SK-N-SH (cell line): ENCODE data around the gene GCDH. TPM values are rescaled to one million over a fixed set of nuclear protein-coding genes. Genes with fewer than 3 reads are reported as not detected.
A peak's percentile ranks its signal among the peaks of the same experiment; 100 is the strongest.

ENCODE experiments used
- CTCF ChIA-PET: fragments of 300-600, 350-600 bp; formaldehyde crosslinking; extraction: SDS; loops from one replicate; lab custom pipeline; 2021; lab: Yijun Ruan, JAX
- POLR2A ChIA-PET: fragments of 350-600 bp; sonication (Branson Sonifier 250); formaldehyde crosslinking; extraction: SDS; loops from one replicate; lab custom pipeline; 2020; ENCODE audit warnings: antibody characterized with exemption, inconsistent platforms; lab: Yijun Ruan, JAX
- DNase-seq: peaks from one replicate; pipeline ENCODE4 v3.0.0; 2012
- H2AFZ ChIP-seq: fragments of 200-600 bp; sonication (generic); 2 replicates; pipeline ENCODE4 v1.8.1; 2016; ENCODE audit warnings: antibody characterized with exemption, mild to moderate bottlenecking, low read depth
- H3F3A ChIP-seq: fragments of 200-600 bp; sonication (generic); replicated peaks from 2 replicates; pipeline ENCODE3; 2016; ENCODE audit warnings: antibody characterized with exemption, mild to moderate bottlenecking; ENCODE audit not compliant: insufficient read depth
- H3K27ac ChIP-seq, 2 experiments: fragments of 200-500 bp in 1 of 2; fragments of 200-600 bp in 1 of 2; sonication (Bioruptor generic) in 1 of 2; sonication (generic), shearing (Covaris generic) in 1 of 2; 2 replicates each; pipeline versions ENCODE4 v1.5.1 to v1.6.1; 2014 to 2016; ENCODE audit warnings: low read depth in 2 of 2, inconsistent platforms in 1 of 2, low read length in 1 of 2, mild to moderate bottlenecking in 1 of 2, mixed read lengths in 1 of 2
- H3K27me3 ChIP-seq: fragments of 200-600 bp; sonication (generic), shearing (Covaris generic); 2 replicates; pipeline ENCODE4 v1.6.1; 2016; ENCODE audit warnings: mixed run types; ENCODE audit not compliant: insufficient read depth
- H3K36me3 ChIP-seq, 2 experiments: fragments of 200-500 bp in 1 of 2; fragments of 200-600 bp in 1 of 2; sonication (Bioruptor generic) in 1 of 2; sonication (generic) in 1 of 2; replicated peaks in 1 of 2; 2 replicates each; pipeline versions ENCODE3 to v1.5.1; 2014 to 2016; ENCODE audit warnings: low read length in 1 of 2, mild to moderate bottlenecking in 1 of 2; ENCODE audit not compliant: insufficient read depth in 2 of 2, control insufficient read depth in 1 of 2
- H3K4me1 ChIP-seq, 2 experiments: fragments of 200-500 bp in 1 of 2; fragments of 200-600 bp in 1 of 2; sonication (Bioruptor generic) in 1 of 2; sonication (generic), shearing (Covaris generic) in 1 of 2; 2 replicates each; pipeline versions ENCODE4 v1.5.1 to v1.6.1; 2014 to 2016; ENCODE audit warnings: low read depth in 1 of 2, low read length in 1 of 2, mixed run types in 1 of 2; ENCODE audit not compliant: insufficient read depth in 2 of 2, control insufficient read depth in 1 of 2
- H3K4me2 ChIP-seq: fragments of 200-600 bp; sonication (generic), shearing (Covaris generic); 2 replicates; pipeline ENCODE4 v1.6.1; 2017; ENCODE audit warnings: mixed run types
- H3K4me3 ChIP-seq, 2 experiments: fragments of 200-500 bp in 1 of 2; fragments of 200-600 bp in 1 of 2; sonication (Bioruptor generic) in 1 of 2; sonication (generic), shearing (Covaris generic) in 1 of 2; 2 replicates each; pipeline versions ENCODE4 v1.5.1 to v1.8.1; 2014 to 2016; ENCODE audit warnings: low read depth in 2 of 2, inconsistent platforms in 1 of 2, low read length in 1 of 2, mild to moderate bottlenecking in 1 of 2, mixed read lengths in 1 of 2, moderate library complexity in 1 of 2
- H3K79me2 ChIP-seq: fragments of 200-600 bp; sonication (generic); 2 replicates; pipeline ENCODE4 v1.8.1; 2017; ENCODE audit warnings: mild to moderate bottlenecking; ENCODE audit not compliant: insufficient read depth
- H3K9ac ChIP-seq: fragments of 200-600 bp; sonication (generic); 2 replicates; pipeline ENCODE4 v1.6.1; 2017; ENCODE audit warnings: mixed run types
- H3K9me2 ChIP-seq: fragments of 200-600 bp; sonication (generic); 2 replicates; pipeline ENCODE4 v1.6.1; 2017; ENCODE audit warnings: mixed run types
- H3K9me3 ChIP-seq: fragments of 200-600 bp; sonication (generic); 2 replicates; pipeline ENCODE4 v1.6.1; 2017; ENCODE audit warnings: mixed run types, mild to moderate bottlenecking, moderate library complexity
- H4K20me1 ChIP-seq: fragments of 200-600 bp; sonication (generic); 2 replicates; pipeline ENCODE4 v1.6.1; 2017; ENCODE audit warnings: mild to moderate bottlenecking, mixed run types; ENCODE audit not compliant: insufficient read depth
- CTCF ChIP-seq: fragments of 200-600 bp; sonication (generic); IDR thresholded peaks from 2 replicates; pipeline ENCODE4 v1.6.1; 2017; ENCODE audit warnings: antibody characterized with exemption, mild to moderate bottlenecking, moderate library complexity
- ELF1 ChIP-seq: IDR thresholded peaks from 2 replicates; pipeline ENCODE4 v1.4.0; 2012
- FOXJ3 ChIP-seq: sonication (generic); formaldehyde crosslinking; IDR thresholded peaks from 2 replicates; pipeline ENCODE4 v1.5.1; 2020; ENCODE audit warnings: mild to moderate bottlenecking, missing genetic modification reagents
- JUND ChIP-seq: IDR thresholded peaks from 2 replicates; pipeline ENCODE4 v1.4.0; 2012
- MAX ChIP-seq: IDR thresholded peaks from 2 replicates; pipeline ENCODE4 v1.4.0; 2012; ENCODE audit warnings: low read depth
- MXI1 ChIP-seq: IDR thresholded peaks from 2 replicates; pipeline ENCODE4 v1.6.1; 2012; ENCODE audit warnings: mild to moderate bottlenecking, low read depth, low read length, improper control_type of control experiment
- NFIC ChIP-seq: IDR thresholded peaks from 2 replicates; pipeline ENCODE4 v1.4.0; 2012; ENCODE audit warnings: borderline replicate concordance
- PBX3 ChIP-seq: IDR thresholded peaks from 2 replicates; pipeline ENCODE4; 2012
- POLR2AphosphoS5 ChIP-seq: IDR thresholded peaks from 2 replicates; pipeline ENCODE4 v1.6.1; 2012; ENCODE audit warnings: low read depth, low read length
- RCOR1 ChIP-seq: fragments of 150-350 bp; IDR thresholded peaks from 2 replicates; pipeline ENCODE4 v1.6.1; 2017; ENCODE audit warnings: antibody characterized with exemption, low read length
- RXRA ChIP-seq: IDR thresholded peaks from 2 replicates; pipeline ENCODE4 v1.4.0; 2012; ENCODE audit warnings: low read depth, mild to moderate bottlenecking, borderline replicate concordance
- SIN3A ChIP-seq: IDR thresholded peaks from 2 replicates; pipeline ENCODE4 v1.6.1; 2012; ENCODE audit warnings: low read depth, mild to moderate bottlenecking, low read length, moderate library complexity, borderline replicate concordance
- SMC3 ChIP-seq: IDR thresholded peaks from 2 replicates; pipeline ENCODE4 v1.6.1; 2012; ENCODE audit warnings: low read depth, low read length, improper control_type of control experiment
- TAF1 ChIP-seq: IDR thresholded peaks from 2 replicates; pipeline ENCODE4 v1.6.1; 2012; ENCODE audit warnings: low read depth, mild to moderate bottlenecking, low read length, moderate library complexity, borderline replicate concordance
- YY1 ChIP-seq: IDR thresholded peaks from 2 replicates; pipeline ENCODE4 v1.4.0; 2012; ENCODE audit warnings: low read depth, mild to moderate bottlenecking
- WGBS: methylation state at CpG from one replicate; pipeline ENCODE4 v1.1.6; 2017; ENCODE audit warnings: low lambda C conversion rate; 5-methylcytosine and 5-hydroxymethylcytosine counted together
- polyA plus RNA-seq, 3 experiments: library from polyadenylated mRNA; depleted of rRNA; stranded (reverse); fragments of >200 nt; gene quantifications; 2 replicates each; pipeline ENCODE4 v1.2.3, GENCODE V29; 2012

GCDH gene
- polyA plus RNA-seq, 1 of the 3 experiments (the other 2 are of a cell fraction), result 29.4 TPM

GRCh38 chr19:12938779-12939601 lies 48.0 kb downstream of the GCDH start:
- peaks cover 49% of the 10 kb centered on the region for H3F3A ChIP-seq
- peak overlapping the region; percentile 71 to 80 for H3K27ac ChIP-seq
- peaks cover 19 to 34% of the 10 kb centered on the region in 2 experiments; a peak in 3 of 4 replicates for H3K4me1 ChIP-seq
- H3K4me3 ChIP-seq, result peak overlapping the region; percentile 89 to 97
- H3K27me3 ChIP-seq, result no peaks in the 10 kb centered on the region
- peaks cover 53% of the 10 kb centered on the region for H3K79me2 ChIP-seq
- no peak for DNase-seq
- WGBS, result 3% methylated on average over 38 of the region's 54 CpGs
- peaks cover 29% of the 10 kb centered on the region for H4K20me1 ChIP-seq
- peak overlapping the region; percentile 98 for H3K9ac ChIP-seq
- ChIA-PET POLR2A (interaction anchor here (0.6 to 3.3 kb wide), 5 partner anchors 15 to 214 kb away, joined by 3 to 16 read pairs (median 7); partner anchors contain the start of gene GCDH), CTCF (interaction anchor here (0.5 to 1.8 kb wide), 5 partner anchors 11 to 48 kb away, joined by 3 to 9 read pairs (median 3); partner anchors contain the start of gene GCDH)
- H3K36me3 ChIP-seq, result peaks cover 25 to 48% of the 10 kb centered on the region in 2 experiments
- no peak overlapping the region; the same call in 1 of the 2 replicates for H2AFZ ChIP-seq
- TF ChIP-seq FOXJ3 (CRISPR knock-in tag), result no peak
- 0 out of 2 replicates have a peak, but pooled peaks have one; percentile 2 for TF ChIP-seq POLR2AphosphoS5
- TF ChIP-seq MXI1, result peak; percentile 39; the same call in 1 of the 2 replicates
- TF ChIP-seq CTCF, result peak; percentile 28; the same call in 1 of the 2 replicates
- H3K9me2 ChIP-seq, result no peaks in the 10 kb centered on the region
- H3K9me3 ChIP-seq, result no peaks in the 10 kb centered on the region
- H3K4me2 ChIP-seq, result peak overlapping the region; percentile 97

GRCh38 chr19:12939975-12940423 lies 49.0 kb downstream of the GCDH start:
- Histone ChIP-seq H3K36me3 (peaks cover 36 to 58% of the 10 kb centered on the region in 2 experiments), H3K79me2 (peaks cover 53% of the 10 kb centered on the region), H3K9me3 (no peaks in the 10 kb centered on the region), H3F3A (peaks cover 59% of the 10 kb centered on the region), H3K4me2 (peak overlapping the region; percentile 97), H4K20me1 (peaks cover 33% of the 10 kb centered on the region), H3K27me3 (no peaks in the 10 kb centered on the region), H3K4me1 (peaks cover 19 to 34% of the 10 kb centered on the region in 2 experiments; a peak in 3 of 4 replicates), H3K9me2 (no peaks in the 10 kb centered on the region), H2AFZ (no peak overlapping the region), H3K27ac (peak overlapping the region; percentile 51 to 71; a peak in 3 of 4 replicates), H3K9ac (peak overlapping the region; percentile 98), H3K4me3 (peak overlapping the region; percentile 89 to 97)
- WGBS, result 71% methylated on average over 5 of the region's 10 CpGs
- CTCF ChIA-PET, result interaction anchor here (0.5 to 1.2 kb wide), 4 partner anchors 12 to 49 kb away, joined by 3 read pairs; partner anchors contain the start of gene GCDH
- TF ChIP-seq SIN3A, result no peak
- TF ChIP-seq PBX3, result no peak
- TF ChIP-seq YY1, result no peak
- no peak for TF ChIP-seq SMC3
- no peak for TF ChIP-seq FOXJ3 (CRISPR knock-in tag)
- TF ChIP-seq JUND, result no peak
- TF ChIP-seq NFIC, result no peak
- no peak for TF ChIP-seq RXRA
- TF ChIP-seq RCOR1, result no peak
- no peak for TF ChIP-seq TAF1
- no peak for TF ChIP-seq MAX
- no peak for TF ChIP-seq ELF1
- POLR2A ChIA-PET, result interaction anchor here (0.6 to 3.3 kb wide), 4 partner anchors 24 to 213 kb away, joined by 3 to 16 read pairs (median 4); partner anchors contain the start of gene GCDH
- DNase-seq, result no peak
